Lung (tissue), 12 donors: ENCODE data around the gene OPRD1. TPM values are rescaled to one million over a fixed set of nuclear protein-coding genes. Genes with fewer than 3 reads are reported as not detected.
"Not testable (repeated sequence)": the region's sequence is repeated elsewhere in the genome, so short reads cannot be mapped to it uniquely, and the experiment has no call there.

Source experiments
- ATAC-seq: fragments of 200-7000 bp; cut with Tn5 transposase; one replicate; pipeline ENCODE4 v1.9.1; 2020; ENCODE audit warnings: moderate number of reproducible peaks; ENCODE audit not compliant: insufficient read depth, low FRiP score
- DNase-seq, 3 donors: peaks; one replicate each; pipeline ENCODE4 v3.0.0-alpha.2; 2013 to 2017
- H3K27ac ChIP-seq, 2 donors: one replicate each; pipeline ENCODE4 v1.5.1; 2013; ENCODE audit warnings: mild to moderate bottlenecking in 2 of 2, moderate library complexity in 2 of 2, control low read depth in 1 of 2, inconsistent platforms in 1 of 2, low read depth in 1 of 2, low read length in 1 of 2
- H3K27me3 ChIP-seq, 3 donors: one replicate each; pipeline ENCODE4 v1.5.1; 2013; ENCODE audit warnings: low read length in 2 of 3; ENCODE audit not compliant: control insufficient read depth in 3 of 3, insufficient read depth in 3 of 3
- H3K36me3 ChIP-seq, 4 donors: one replicate each; pipeline ENCODE4 v1.5.1; 2013; ENCODE audit warnings: low read length in 4 of 4, mild to moderate bottlenecking in 1 of 4, moderate library complexity in 1 of 4; ENCODE audit not compliant: control insufficient read depth in 4 of 4, insufficient read depth in 4 of 4
- H3K4me1 ChIP-seq, 5 donors: one replicate each; pipeline ENCODE4 v1.5.1; 2013; ENCODE audit warnings: low read length in 5 of 5, mild to moderate bottlenecking in 2 of 5, moderate library complexity in 1 of 5; ENCODE audit not compliant: control insufficient read depth in 5 of 5, insufficient read depth in 5 of 5
- H3K4me3 ChIP-seq: one replicate; pipeline ENCODE4 v1.5.1; 2013; ENCODE audit warnings: mild to moderate bottlenecking, control low read depth, moderate library complexity
- H3K9ac ChIP-seq, 2 donors: one replicate each; pipeline ENCODE4 v1.5.1; 2013; ENCODE audit warnings: low read length in 2 of 2, control low read depth in 1 of 2; ENCODE audit not compliant: insufficient read depth in 1 of 2
- H3K9me3 ChIP-seq, 4 donors: one replicate each; pipeline ENCODE4 v1.5.1; 2013; ENCODE audit warnings: low read length in 3 of 4, mild to moderate bottlenecking in 1 of 4, moderate library complexity in 1 of 4; ENCODE audit not compliant: control insufficient read depth in 4 of 4, insufficient read depth in 3 of 4
- WGBS, 2 donors: extraction: QIAGEN DNeasy Blood & Tissue Kit; methylation state at CpG; one replicate each; pipeline ENCODE4 v1.1.7; 2013; 5-methylcytosine and 5-hydroxymethylcytosine counted together
- polyA plus RNA-seq, 2 donors: library from polyadenylated mRNA; stranded (reverse); fragments of 200-250 nt; gene quantifications; one replicate each; pipeline ENCODE4 v1.2.1, GENCODE V29; 2013
- total RNA-seq, 2 donors: library from RNA; depleted of rRNA in 1 of 2; stranded (reverse); fragments of >200 nt in 1 of 2; gene quantifications; one replicate each; pipeline ENCODE4 v1.2.1, GENCODE V29; 2014 to 2021
- TF ChIP-seq, protein P1 (sequence below): IDR thresholded peaks from 2 replicates; pipeline ENCODE4 v1.5.1; 2012; ENCODE audit warnings: mild to moderate bottlenecking; ENCODE audit errors: control extremely low read depth, extremely low read depth
- donor health status: control.
- donor health status: control.
- donor health status: Bipolar disorder and iron deficiency.
- donor health status: healthy.
- donor health status: DM: yes; HTN: yes; CAD: no.

The OPRD1 gene
- total and polyA plus RNA-seq, 4 donors = 0.01 to 0.28 (median 0.02) TPM; not detected in 1

GRCh38 chr1:28853093-28853742 is 41.2 kb downstream of the OPRD1 start:
- Histone ChIP-seq H3K9me3 (no peaks in the 10 kb centered on the region), H3K9ac (no peak overlapping the region), H3K4me3 (no peak overlapping the region), H3K4me1 (no peaks in the 10 kb centered on the region), H3K27ac (no peak overlapping the region), H3K27me3 (no peaks in the 10 kb centered on the region), H3K36me3 (no peaks in the 10 kb centered on the region)
- DNase-seq (no peak), ATAC-seq (no peak)
- 71 to 81% methylated on average over 3 of the region's 3 CpGs for WGBS, 2 donors
- TF ChIP-seq, protein P1, sequence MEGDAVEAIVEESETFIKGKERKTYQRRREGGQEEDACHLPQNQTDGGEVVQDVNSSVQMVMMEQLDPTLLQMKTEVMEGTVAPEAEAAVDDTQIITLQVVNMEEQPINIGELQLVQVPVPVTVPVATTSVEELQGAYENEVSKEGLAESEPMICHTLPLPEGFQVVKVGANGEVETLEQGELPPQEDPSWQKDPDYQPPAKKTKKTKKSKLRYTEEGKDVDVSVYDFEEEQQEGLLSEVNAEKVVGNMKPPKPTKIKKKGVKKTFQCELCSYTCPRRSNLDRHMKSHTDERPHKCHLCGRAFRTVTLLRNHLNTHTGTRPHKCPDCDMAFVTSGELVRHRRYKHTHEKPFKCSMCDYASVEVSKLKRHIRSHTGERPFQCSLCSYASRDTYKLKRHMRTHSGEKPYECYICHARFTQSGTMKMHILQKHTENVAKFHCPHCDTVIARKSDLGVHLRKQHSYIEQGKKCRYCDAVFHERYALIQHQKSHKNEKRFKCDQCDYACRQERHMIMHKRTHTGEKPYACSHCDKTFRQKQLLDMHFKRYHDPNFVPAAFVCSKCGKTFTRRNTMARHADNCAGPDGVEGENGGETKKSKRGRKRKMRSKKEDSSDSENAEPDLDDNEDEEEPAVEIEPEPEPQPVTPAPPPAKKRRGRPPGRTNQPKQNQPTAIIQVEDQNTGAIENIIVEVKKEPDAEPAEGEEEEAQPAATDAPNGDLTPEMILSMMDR = no peak

DNA sequence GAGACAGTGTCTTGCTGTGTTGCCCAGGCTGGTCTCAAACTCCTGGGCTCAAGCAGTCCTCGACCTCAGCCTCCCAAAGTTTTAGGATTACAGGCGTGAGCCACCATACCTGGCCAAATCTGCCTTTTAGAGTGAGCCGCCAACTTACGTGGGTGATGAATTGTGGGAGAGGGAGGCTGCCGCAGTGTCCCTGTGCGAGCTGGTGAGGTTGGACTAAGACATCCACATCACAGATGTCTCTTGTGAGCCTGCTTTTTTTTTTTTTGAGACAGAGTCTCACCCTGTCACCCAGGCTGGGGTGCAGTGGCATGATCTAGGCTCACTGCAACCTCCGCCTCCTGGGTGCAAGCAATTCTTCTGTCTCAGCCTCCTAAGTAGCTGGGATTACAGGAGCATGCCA is 42.4 kb downstream of the OPRD1 start:
- H3K4me1 ChIP-seq, H3K4me3 ChIP-seq, DNase-seq, H3K9ac ChIP-seq, H3K36me3 ChIP-seq, H3K27me3 ChIP-seq, H3K27ac ChIP-seq, ATAC-seq, H3K9me3 ChIP-seq: not testable (repeated sequence)
- WGBS, 2 donors = 88 to 95% methylated on average over 7 of the region's 7 CpGs

GRCh38 chr1:28855046-28855445 is 43.1 kb downstream of the OPRD1 start:
- no peak overlapping the region for H3K9ac ChIP-seq
- 59 to 60% methylated on average over 8 of the region's 8 CpGs for WGBS, 2 donors
- DNase-seq (no peak), ATAC-seq (no peak)
- H3K4me1 ChIP-seq = no peaks in the 10 kb centered on the region
- H3K4me3 ChIP-seq = no peak overlapping the region
- no peaks in the 10 kb centered on the region for H3K27me3 ChIP-seq
- TF ChIP-seq, protein P1 = no peak
- H3K27ac ChIP-seq = no peak overlapping the region
- H3K9me3 ChIP-seq = no peaks in the 10 kb centered on the region
- no peaks in the 10 kb centered on the region for H3K36me3 ChIP-seq

DNA sequence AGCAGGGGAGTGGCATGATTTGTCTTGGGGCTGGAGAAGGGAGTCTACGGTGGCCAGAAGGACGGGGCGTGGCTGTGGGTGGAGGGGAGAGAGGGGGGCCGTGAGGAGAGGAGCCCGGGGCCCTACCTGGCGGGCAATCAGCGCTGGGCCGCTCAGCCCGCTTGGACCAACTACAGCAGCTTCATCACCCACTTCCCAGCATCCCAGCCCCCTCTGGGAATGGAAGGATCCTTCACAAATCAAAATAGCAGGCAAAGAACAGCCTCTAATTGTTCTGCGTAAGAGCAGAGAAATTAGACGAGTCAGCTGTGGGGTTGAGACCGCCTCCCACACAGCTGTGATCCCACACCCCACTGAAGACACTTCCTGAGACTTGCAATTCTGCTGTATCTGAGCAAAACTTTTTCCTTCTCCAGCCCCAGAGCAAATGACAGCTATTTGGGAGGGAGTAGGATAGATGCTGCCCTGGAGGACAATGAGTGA is 43.5 kb downstream of the OPRD1 start:
- Histone ChIP-seq H3K4me1 (no peaks in the 10 kb centered on the region), H3K4me3 (no peak overlapping the region), H3K9ac (no peak overlapping the region), H3K36me3 (no peaks in the 10 kb centered on the region), H3K27ac (no peak overlapping the region), H3K27me3 (no peaks in the 10 kb centered on the region), H3K9me3 (no peaks in the 10 kb centered on the region)
- ATAC-seq (no peak), DNase-seq (no peak)
- TF ChIP-seq, protein P1 = no peak
- 33 to 34% methylated on average over 12 of the region's 12 CpGs for WGBS, 2 donors
